ENCODE results near the gene PI4KA. TPM values are rescaled to one million over a fixed set of nuclear protein-coding genes. Genes with fewer than 3 reads are reported as not detected.

Gene PI4KA
- total RNA-seq, 6 donors from 2014 or later: 68.6 to 251 (median 89.5) TPM

- WGBS, 2 donors: 91 to 95% methylated on average over 6 of the region's 6 CpGs
- no peaks in the 10 kb centered on the region for H3K4me1 ChIP-seq
- H3K27ac ChIP-seq: no peak overlapping the region
- no peaks in the 10 kb centered on the region for H3K9me3 ChIP-seq
- DNase-seq (no peak), ATAC-seq (ENCODE audit: low FRiP score in 2 of 2) (no peak)
- no peaks in the 10 kb centered on the region for H3K36me3 ChIP-seq
- TF ChIP-seq CTCF (IDR thresholded peaks at IDR 0.05) (no peak), POLR2A (IDR thresholded peaks at IDR 0.05) (no peak), EP300 (IDR thresholded peaks at IDR 0.05) (no peak), POLR2AphosphoS5 (IDR thresholded peaks at IDR 0.05) (no peak)
- no peak overlapping the region for H3K4me3 ChIP-seq
- H3K27me3 ChIP-seq: no peaks in the 10 kb centered on the region
Measured at GRCh38 chr22:20660441-20661054, 198.1 kb downstream of the PI4KA start.

- no peak for TF ChIP-seq CTCF (IDR thresholded peaks at IDR 0.05)
- TF ChIP-seq POLR2A (IDR thresholded peaks at IDR 0.05): no peak
- TF ChIP-seq EP300 (IDR thresholded peaks at IDR 0.05): no peak
- no peak for TF ChIP-seq POLR2AphosphoS5 (IDR thresholded peaks at IDR 0.05)
- no peaks in the 10 kb centered on the region for H3K27me3 ChIP-seq
- ATAC-seq (ENCODE audit: low FRiP score in 2 of 2) (no peak), DNase-seq (no peak)
- WGBS, 2 donors: 78 to 88% methylated on average over 2 of the region's 2 CpGs
- no peak overlapping the region for H3K4me3 ChIP-seq
- no peak overlapping the region for H3K27ac ChIP-seq
- H3K9me3 ChIP-seq: no peaks in the 10 kb centered on the region
- H3K36me3 ChIP-seq: no peaks in the 10 kb centered on the region
- H3K4me1 ChIP-seq: peaks cover 0 to 3% (median 0%) of the 10 kb centered on the region in 4 donors
Measured at GRCh38 chr22:20659920-20660319, 198.7 kb downstream of the PI4KA start.

GRCh38 chr22:20659258-20659657 is 199.4 kb downstream of the PI4KA start:
- H3K4me3 ChIP-seq: no peak overlapping the region
- H3K4me1 ChIP-seq: peaks cover 0 to 5% (median 1%) of the 10 kb centered on the region in 4 donors
- no peaks in the 10 kb centered on the region for H3K27me3 ChIP-seq
- H3K27ac ChIP-seq: no peak overlapping the region
- DNase-seq (no peak), ATAC-seq (ENCODE audit: low FRiP score in 2 of 2) (no peak)
- WGBS, 2 donors: 67 to 80% methylated on average over 1 of the region's 1 CpG
- no peaks in the 10 kb centered on the region for H3K9me3 ChIP-seq
- TF ChIP-seq POLR2AphosphoS5 (IDR thresholded peaks at IDR 0.05) (no peak), POLR2A (IDR thresholded peaks at IDR 0.05) (no peak), EP300 (IDR thresholded peaks at IDR 0.05) (no peak), CTCF (IDR thresholded peaks at IDR 0.05) (no peak)
- no peaks in the 10 kb centered on the region for H3K36me3 ChIP-seq

GRCh38 chr22:20658433-20659222 is 200.0 kb downstream of the PI4KA start:
- Histone ChIP-seq H3K27ac (no peak overlapping the region), H3K9me3 (no peaks in the 10 kb centered on the region), H3K4me3 (no peak overlapping the region), H3K36me3 (no peaks in the 10 kb centered on the region), H3K27me3 (no peaks in the 10 kb centered on the region), H3K4me1 (peaks cover 0 to 7% (median 1%) of the 10 kb centered on the region in 4 donors)
- ATAC-seq (ENCODE audit: low FRiP score in 2 of 2) (no peak), DNase-seq (no peak)
- no peak for TF ChIP-seq EP300 (IDR thresholded peaks at IDR 0.05)
- 83 to 84% methylated on average over 11 of the region's 11 CpGs for WGBS, 2 donors

GRCh38 chr22:20657963-20658362 is 200.6 kb downstream of the PI4KA start:
- Histone ChIP-seq H3K27me3 (no peaks in the 10 kb centered on the region), H3K36me3 (no peaks in the 10 kb centered on the region), H3K27ac (no peak overlapping the region), H3K4me1 (peaks cover 0 to 7% (median 1%) of the 10 kb centered on the region in 4 donors), H3K4me3 (no peak overlapping the region), H3K9me3 (no peaks in the 10 kb centered on the region)
- WGBS, 2 donors: 72 to 78% methylated on average over 5 of the region's 5 CpGs
- DNase-seq: no peak
- ATAC-seq (ENCODE audit: low FRiP score in 2 of 2): no peak
- TF ChIP-seq POLR2AphosphoS5 (IDR thresholded peaks at IDR 0.05) (no peak), EP300 (IDR thresholded peaks at IDR 0.05) (no peak), CTCF (IDR thresholded peaks at IDR 0.05) (no peak), POLR2A (IDR thresholded peaks at IDR 0.05) (no peak)

Other genes starting within 250 kb of the PI4KA start
- gene SERPIND1, start 84.7 kb downstream of the PI4KA start, total RNA-seq: 1 to 10 TPM in 1 of 6 donors, under 1 TPM in 3, not detected in 2; 0.57 to 2.6 (median 0.76) TPM
- 10 to 100 TPM; 10.2 to 28.3 (median 19.8) TPM for gene SNAP29, start 196 bp upstream of the PI4KA start, total RNA-seq
- gene CRKL, start 58.6 kb upstream of the PI4KA start, total RNA-seq: 10 to 100 TPM; 35.6 to 65.4 (median 53.4) TPM
- 1 to 10 TPM; 4.7 to 9.4 (median 6.6) TPM for gene AIFM3, start 108.4 kb upstream of the PI4KA start, total RNA-seq
- 100 to 1,000 TPM in 2 of 6 donors, 10 to 100 TPM in 4; 33.7 to 114 (median 63.2) TPM for gene LZTR1, start 123.5 kb upstream of the PI4KA start, total RNA-seq
- gene THAP7, start 143.3 kb upstream of the PI4KA start, total RNA-seq: 10 to 100 TPM; 18.9 to 52.4 (median 32.0) TPM
- gene P2RX6, start 156.4 kb upstream of the PI4KA start, total RNA-seq: 10 to 100 TPM in 1 of 6 donors, 1 to 10 TPM in 1, under 1 TPM in 4; 0.39 to 22.0 (median 0.65) TPM
- gene SLC7A4, start 173.8 kb upstream of the PI4KA start, total RNA-seq: 1 to 10 TPM in 5 of 6 donors, not detected in 1; 1.2 to 5.2 (median 1.5) TPM
- 1 to 10 TPM in 5 of 6 donors, under 1 TPM in 1; 0.14 to 6.6 (median 3.2) TPM for gene LRRC74B, start 187.1 kb upstream of the PI4KA start, total RNA-seq

Data from upper lobe of left lung (tissue), 6 donors.